GM21526 (cell line): ENCODE results near the gene CTCFL.
"Not testable (repeated sequence)": the region's sequence is repeated elsewhere in the genome, so short reads cannot be mapped to it uniquely, and the experiment has no call there.

Experiments used
- ATAC-seq: cut with Tn5 transposase; IDR thresholded peaks from one replicate; pipeline ENCODE4 v1.9.1; 2021; ENCODE audit warnings: moderate library complexity; ENCODE audit not compliant: unreplicated experiment, low FRiP score

CTCFL gene

GRCh38 chr20:57514273-57514751, 10.6 kb downstream of the CTCFL start:
- ATAC-seq: no peak

GRCh38 chr20:57513199-57513598, 11.7 kb downstream of the CTCFL start:
- ATAC-seq: no peak

- ATAC-seq: no peak
Measured at GRCh38 chr20:57512432-57512831, 12.5 kb downstream of the CTCFL start.

- not testable (repeated sequence) for ATAC-seq
Measured at GRCh38 chr20:57511709-57512108, 13.2 kb downstream of the CTCFL start.

GRCh38 chr20:57509665-57510237, 15.2 kb downstream of the CTCFL start:
- ATAC-seq: no peak

- no peak for ATAC-seq
Measured at GRCh38 chr20:57508831-57509230, 16.1 kb downstream of the CTCFL start.

- no peak for ATAC-seq
Measured at GRCh38 chr20:57508381-57508780, 16.6 kb downstream of the CTCFL start.

GRCh38 chr20:57507477-57507876, 17.5 kb downstream of the CTCFL start:
- no peak for ATAC-seq

GRCh38 chr20:57505979-57506378, 19.0 kb downstream of the CTCFL start:
- no peak for ATAC-seq

GRCh38 chr20:57504411-57504810, 20.5 kb downstream of the CTCFL start:
- no peak for ATAC-seq

- ATAC-seq: no peak
Measured at GRCh38 chr20:57503035-57503658, 21.8 kb downstream of the CTCFL start.

- no peak for ATAC-seq
Measured at GRCh38 chr20:57502336-57502700, 22.6 kb downstream of the CTCFL start.

- no peak for ATAC-seq
Measured at GRCh38 chr20:57501461-57502335, 23.2 kb downstream of the CTCFL start.

- no peak for ATAC-seq
Measured at GRCh38 chr20:57500962-57501361, 24.0 kb downstream of the CTCFL start.

- no peak for ATAC-seq
Measured at GRCh38 chr20:57500235-57500634, 24.7 kb downstream of the CTCFL start.

- no peak for ATAC-seq
Measured at GRCh38 chr20:57499676-57500075, 25.3 kb downstream of the CTCFL start.

GRCh38 chr20:57498425-57499400, 26.2 kb downstream of the CTCFL start:
- ATAC-seq: no peak

GRCh38 chr20:57496592-57496991, 28.3 kb downstream of the CTCFL start:
- no peak for ATAC-seq

GRCh38 chr20:57495978-57496377, 29.0 kb downstream of the CTCFL start:
- no peak for ATAC-seq

- no peak for ATAC-seq
Measured at GRCh38 chr20:57493091-57493615, 31.8 kb downstream of the CTCFL start.
